Measurements from ENCODE around the gene GGT1. TPM values are rescaled to one million over a fixed set of nuclear protein-coding genes. Genes with fewer than 3 reads are reported as not detected.

GGT1 gene
- total and polyA plus RNA-seq, 2 experiments from 2014 or later = 6.6 to 7.4 TPM

DNA sequence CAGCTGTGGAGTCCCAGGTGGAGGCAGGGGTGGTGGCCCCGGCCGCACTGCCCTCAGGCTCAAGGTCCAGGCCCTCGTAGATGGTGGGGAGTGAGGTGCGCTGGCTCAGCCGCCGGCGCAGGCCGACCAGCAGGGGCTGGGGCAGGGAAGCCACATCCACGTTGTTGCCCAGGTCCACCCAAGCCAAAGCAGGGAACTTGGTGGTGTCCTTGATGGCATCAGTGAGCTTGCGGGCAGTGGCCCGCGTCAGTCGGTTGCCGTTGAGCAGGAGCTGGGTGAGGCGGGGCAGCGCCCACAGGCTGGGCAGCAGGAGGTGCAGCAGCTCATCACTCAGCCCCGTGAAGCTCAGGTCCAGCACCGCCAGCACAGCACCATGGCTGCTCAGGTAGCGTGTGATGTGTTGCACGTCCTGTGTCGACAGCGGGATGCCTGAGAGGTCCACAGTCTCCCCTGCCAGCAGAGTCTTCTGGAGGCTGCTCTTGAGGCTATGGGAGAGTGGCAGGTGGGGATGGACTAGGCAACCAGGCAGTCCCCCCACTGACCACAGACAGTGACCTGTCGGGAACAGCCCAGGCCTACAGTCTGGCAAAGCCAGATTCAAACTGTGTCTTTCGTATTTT, 17.0 kb upstream of the GGT1 start (continued):
- TF ChIP-seq, protein P1, sequence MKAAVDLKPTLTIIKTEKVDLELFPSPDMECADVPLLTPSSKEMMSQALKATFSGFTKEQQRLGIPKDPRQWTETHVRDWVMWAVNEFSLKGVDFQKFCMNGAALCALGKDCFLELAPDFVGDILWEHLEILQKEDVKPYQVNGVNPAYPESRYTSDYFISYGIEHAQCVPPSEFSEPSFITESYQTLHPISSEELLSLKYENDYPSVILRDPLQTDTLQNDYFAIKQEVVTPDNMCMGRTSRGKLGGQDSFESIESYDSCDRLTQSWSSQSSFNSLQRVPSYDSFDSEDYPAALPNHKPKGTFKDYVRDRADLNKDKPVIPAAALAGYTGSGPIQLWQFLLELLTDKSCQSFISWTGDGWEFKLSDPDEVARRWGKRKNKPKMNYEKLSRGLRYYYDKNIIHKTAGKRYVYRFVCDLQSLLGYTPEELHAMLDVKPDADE (IDR thresholded peaks at IDR 0.05) = no peak
- TF ChIP-seq, protein P2, sequence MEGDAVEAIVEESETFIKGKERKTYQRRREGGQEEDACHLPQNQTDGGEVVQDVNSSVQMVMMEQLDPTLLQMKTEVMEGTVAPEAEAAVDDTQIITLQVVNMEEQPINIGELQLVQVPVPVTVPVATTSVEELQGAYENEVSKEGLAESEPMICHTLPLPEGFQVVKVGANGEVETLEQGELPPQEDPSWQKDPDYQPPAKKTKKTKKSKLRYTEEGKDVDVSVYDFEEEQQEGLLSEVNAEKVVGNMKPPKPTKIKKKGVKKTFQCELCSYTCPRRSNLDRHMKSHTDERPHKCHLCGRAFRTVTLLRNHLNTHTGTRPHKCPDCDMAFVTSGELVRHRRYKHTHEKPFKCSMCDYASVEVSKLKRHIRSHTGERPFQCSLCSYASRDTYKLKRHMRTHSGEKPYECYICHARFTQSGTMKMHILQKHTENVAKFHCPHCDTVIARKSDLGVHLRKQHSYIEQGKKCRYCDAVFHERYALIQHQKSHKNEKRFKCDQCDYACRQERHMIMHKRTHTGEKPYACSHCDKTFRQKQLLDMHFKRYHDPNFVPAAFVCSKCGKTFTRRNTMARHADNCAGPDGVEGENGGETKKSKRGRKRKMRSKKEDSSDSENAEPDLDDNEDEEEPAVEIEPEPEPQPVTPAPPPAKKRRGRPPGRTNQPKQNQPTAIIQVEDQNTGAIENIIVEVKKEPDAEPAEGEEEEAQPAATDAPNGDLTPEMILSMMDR (conservative IDR thresholded peaks at IDR 0.05; ENCODE audit: low read depth in 2 of 2) = no peak
- TF ChIP-seq EZH2 (IDR thresholded peaks at IDR 0.05; ENCODE audit: low read depth, unreplicated experiment) (no peak), JUNB (IDR thresholded peaks at IDR 0.05; ENCODE audit: unreplicated experiment) (no peak), EZH2phosphoT487 (IDR thresholded peaks at IDR 0.05; ENCODE audit: unreplicated experiment) (no peak), STAT1 (IDR thresholded peaks at IDR 0.05; ENCODE audit: unreplicated experiment) (no peak), CREB1 (CRISPR knock-in tag; IDR thresholded peaks at IDR 0.05; ENCODE audit: low read depth) (no peak)

DNA sequence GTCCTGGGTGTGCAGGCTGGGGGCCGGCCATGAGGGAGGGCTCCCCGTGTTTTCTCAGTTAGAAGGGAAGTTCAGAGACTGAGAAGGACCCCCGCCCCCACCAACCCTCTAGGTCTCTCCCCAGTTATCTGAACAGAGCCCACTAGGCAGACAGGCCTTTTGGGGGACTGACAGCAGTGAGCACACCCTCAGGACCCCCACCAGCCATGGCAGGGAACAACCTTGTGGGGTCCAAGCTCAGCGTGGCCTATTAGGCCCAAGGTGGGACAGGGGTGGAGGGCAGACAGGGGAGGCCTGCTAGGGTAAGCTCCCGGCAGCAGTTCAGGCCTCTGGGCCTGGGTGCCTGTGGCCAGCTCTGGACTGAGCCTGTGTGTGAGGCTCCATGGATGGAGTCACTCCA, 15.7 kb upstream of the GGT1 start:
- H3K79me2 ChIP-seq (replicated peaks; ENCODE audit: insufficient read depth) = no peaks in the 10 kb centered on the region
- H3K4me3 ChIP-seq = no peak overlapping the region
- H3K4me2 ChIP-seq = no peak overlapping the region
- Mint-ChIP-seq H3K9me3 (no peaks in the 10 kb centered on the region), H3K36me3 (ENCODE audit: low read depth) (no peaks in the 10 kb centered on the region), H3K27ac (no peak overlapping the region), H3K4me1 (peaks cover 3% of the 10 kb centered on the region; the same call in 2 of the 3 replicates), H3K4me3 (no peak overlapping the region), H3K27me3 (ENCODE audit: insufficient read depth, low read depth, poor library complexity) (peaks cover 3% of the 10 kb centered on the region)
- no peaks in the 10 kb centered on the region for H3K27me3 ChIP-seq (ENCODE audit: insufficient read depth)
- H3K4me1 ChIP-seq (ENCODE audit: insufficient read depth) = no peaks in the 10 kb centered on the region
- no peak for DNase-seq (ENCODE audit: low spot score)
- H3K9me2 ChIP-seq (ENCODE audit: insufficient read depth) = no peaks in the 10 kb centered on the region
- no peaks in the 10 kb centered on the region for H3K36me3 ChIP-seq (ENCODE audit: insufficient read depth)
- no peaks in the 10 kb centered on the region for H4K20me1 ChIP-seq (replicated peaks; ENCODE audit: insufficient read depth)
- H3F3A ChIP-seq (replicated peaks; ENCODE audit: low read depth) = 0 out of 2 replicates have a peak, but pooled peaks cover 5% of the 10 kb centered on the region
- H3K27ac ChIP-seq (ENCODE audit: low read depth) = no peak overlapping the region
- no peak for TF ChIP-seq CREB1 (CRISPR knock-in tag; IDR thresholded peaks at IDR 0.05; ENCODE audit: low read depth)
- no peak for TF ChIP-seq EZH2phosphoT487 (IDR thresholded peaks at IDR 0.05; ENCODE audit: unreplicated experiment)
- TF ChIP-seq ZNF114 (CRISPR knock-in tag; IDR thresholded peaks at IDR 0.05) = no peak
- no peak for TF ChIP-seq NANOG (IDR thresholded peaks at IDR 0.05; ENCODE audit: borderline replicate concordance)
- no peak for TF ChIP-seq POLR2AphosphoS5 (IDR thresholded peaks at IDR 0.05; ENCODE audit: low read depth)
- TF ChIP-seq, protein P1 (IDR thresholded peaks at IDR 0.05) = no peak
- TF ChIP-seq ZNF331 (CRISPR knock-in tag; IDR thresholded peaks at IDR 0.05; ENCODE audit: low read depth) = no peak
- TF ChIP-seq EZH2 (IDR thresholded peaks at IDR 0.05; ENCODE audit: low read depth, unreplicated experiment) = no peak
- ATAC-seq = no peak
- no peak overlapping the region for H2AFZ ChIP-seq
